ENCODE measurements around the gene MAP7. TPM values are rescaled to one million over a fixed set of nuclear protein-coding genes. Genes with fewer than 3 reads are reported as not detected.
A peak's percentile ranks its signal among the peaks of the same experiment; 100 is the strongest.
"Not testable (repeated sequence)": the region's sequence is repeated elsewhere in the genome, so short reads cannot be mapped to it uniquely, and the experiment has no call there.

Gene MAP7
- polyA plus RNA-seq (2012; ENCODE audit: low read depth, missing spikeins): 0.10 TPM

- DNase-seq (ENCODE audit: insufficient read length, low spot score) (peak; percentile 73), FAIRE-seq (no peak)
Observed at GRCh38 chr6:136550330-136551071, at the start of gene MAP7. TSS of gene MAP7 (minus strand) at chr6:136550422. CDS start at chr6:136550408, 14 bp downstream.

GRCh38 chr6:136599329-136600011 is 49.2 kb upstream of the MAP7 start:
- no peak for DNase-seq (ENCODE audit: insufficient read length, low spot score)
- TF ChIP-seq TAF1 (IDR thresholded peaks at IDR 0.05; ENCODE audit: low read depth, low read length): no peak
- FAIRE-seq: no peak

More at GRCh38 chr6:136550330-136551071, at the start of gene MAP7:
- TF ChIP-seq TAF1 (IDR thresholded peaks at IDR 0.05; ENCODE audit: low read depth, low read length): no peak
- TF ChIP-seq POLR2A (IDR thresholded peaks at IDR 0.05; ENCODE audit: low read depth, low read length): no peak
- TF ChIP-seq PAX5 (IDR thresholded peaks at IDR 0.05; ENCODE audit: insufficient read depth, low read length, severe bottlenecking): no peak
- no peak for TF ChIP-seq POLR2AphosphoS5 (IDR thresholded peaks at IDR 0.05; ENCODE audit: low read depth, low read length)
- no peak for TF ChIP-seq SPI1 (IDR thresholded peaks at IDR 0.05; ENCODE audit: low read depth, low read length)
- TF ChIP-seq POU2F2 (IDR thresholded peaks at IDR 0.05; ENCODE audit: low read depth, low read length): no peak

- FAIRE-seq: no peak
- no peak for DNase-seq (ENCODE audit: insufficient read length, low spot score)
- no peak for TF ChIP-seq POLR2AphosphoS5 (IDR thresholded peaks at IDR 0.05; ENCODE audit: low read depth, low read length)
Observed at GRCh38 chr6:136598048-136598447, 47.8 kb upstream of the MAP7 start.

GRCh38 chr6:136594671-136595070 is 44.4 kb upstream of the MAP7 start:
- no peak for DNase-seq (ENCODE audit: insufficient read length, low spot score)
- TF ChIP-seq SPI1 (IDR thresholded peaks at IDR 0.05; ENCODE audit: low read depth, low read length) (no peak), POU2F2 (IDR thresholded peaks at IDR 0.05; ENCODE audit: low read depth, low read length) (no peak), POLR2AphosphoS5 (IDR thresholded peaks at IDR 0.05; ENCODE audit: low read depth, low read length) (no peak), PAX5 (IDR thresholded peaks at IDR 0.05; ENCODE audit: insufficient read depth, low read length, severe bottlenecking) (no peak), TAF1 (IDR thresholded peaks at IDR 0.05; ENCODE audit: low read depth, low read length) (no peak), POLR2A (IDR thresholded peaks at IDR 0.05; ENCODE audit: low read depth, low read length) (no peak)
- FAIRE-seq: peak; percentile 47

GRCh38 chr6:136593748-136594490 is 43.7 kb upstream of the MAP7 start:
- FAIRE-seq (peak; percentile 92), DNase-seq (ENCODE audit: insufficient read length, low spot score) (peak; percentile 48)
- peak; percentile 62 for TF ChIP-seq SPI1 (IDR thresholded peaks at IDR 0.05; ENCODE audit: low read depth, low read length)
- no peak for TF ChIP-seq PAX5 (IDR thresholded peaks at IDR 0.05; ENCODE audit: insufficient read depth, low read length, severe bottlenecking)
- peak; percentile 24; the same call in 1 of the 2 replicates for TF ChIP-seq POLR2A (IDR thresholded peaks at IDR 0.05; ENCODE audit: low read depth, low read length)
- peak; percentile 27; the same call in 1 of the 2 replicates for TF ChIP-seq TAF1 (IDR thresholded peaks at IDR 0.05; ENCODE audit: low read depth, low read length)
- peak; percentile 97 for TF ChIP-seq POU2F2 (IDR thresholded peaks at IDR 0.05; ENCODE audit: low read depth, low read length)
- TF ChIP-seq POLR2AphosphoS5 (IDR thresholded peaks at IDR 0.05; ENCODE audit: low read depth, low read length): no peak

GRCh38 chr6:136592930-136593673 is 42.9 kb upstream of the MAP7 start:
- TF ChIP-seq SPI1 (IDR thresholded peaks at IDR 0.05; ENCODE audit: low read depth, low read length) (no peak), PAX5 (IDR thresholded peaks at IDR 0.05; ENCODE audit: insufficient read depth, low read length, severe bottlenecking) (no peak), TAF1 (IDR thresholded peaks at IDR 0.05; ENCODE audit: low read depth, low read length) (no peak), POLR2AphosphoS5 (IDR thresholded peaks at IDR 0.05; ENCODE audit: low read depth, low read length) (no peak), POU2F2 (IDR thresholded peaks at IDR 0.05; ENCODE audit: low read depth, low read length) (no peak), POLR2A (IDR thresholded peaks at IDR 0.05; ENCODE audit: low read depth, low read length) (no peak)
- no peak for FAIRE-seq
- DNase-seq (ENCODE audit: insufficient read length, low spot score): no peak

- TF ChIP-seq PAX5 (IDR thresholded peaks at IDR 0.05; ENCODE audit: insufficient read depth, low read length, severe bottlenecking) (no peak), POU2F2 (IDR thresholded peaks at IDR 0.05; ENCODE audit: low read depth, low read length) (no peak), POLR2A (IDR thresholded peaks at IDR 0.05; ENCODE audit: low read depth, low read length) (no peak)
- FAIRE-seq (no peak), DNase-seq (ENCODE audit: insufficient read length, low spot score) (no peak)
Observed at GRCh38 chr6:136591617-136592016, 41.4 kb upstream of the MAP7 start.

GRCh38 chr6:136590846-136591245 is 40.6 kb upstream of the MAP7 start:
- not testable (repeated sequence) for FAIRE-seq; DNase-seq (ENCODE audit: insufficient read length, low spot score)

GRCh38 chr6:136587527-136587926 is 37.3 kb upstream of the MAP7 start:
- TF ChIP-seq SPI1 (IDR thresholded peaks at IDR 0.05; ENCODE audit: low read depth, low read length) (peak; percentile 15; the same call in 1 of the 2 replicates), PAX5 (IDR thresholded peaks at IDR 0.05; ENCODE audit: insufficient read depth, low read length, severe bottlenecking) (no peak)
- FAIRE-seq: peak; percentile 41
- no peak for DNase-seq (ENCODE audit: insufficient read length, low spot score)

Measured in GM12891 (cell line).